Caco-2 (cell line): Measurements from ENCODE around the gene RNPS1. TPM values are rescaled to one million over a fixed set of nuclear protein-coding genes. Genes with fewer than 3 reads are reported as not detected.

Experiments used
- BruUV-seq: library from RNA; stranded (reverse); fragments of 400-500 nt; replicated peaks from 2 replicates; lab custom pipeline; 2021; lab: Mats Ljungman, UMichigan
- CTCF ChIA-PET: fragments of 300-600 bp; sonication (Branson Sonifier 250); formaldehyde crosslinking; loops from one replicate; lab custom pipeline; 2022; ENCODE audit warnings: antibody characterized with exemption; lab: Charles Lee
- POLR2A ChIA-PET: fragments of 300-600 bp; sonication (Branson Sonifier 250); formaldehyde crosslinking; loops from one replicate; lab custom pipeline; 2022; ENCODE audit warnings: antibody characterized with exemption; lab: Charles Lee
- DNase-seq, 2 experiments: peaks; one replicate each; pipeline versions ENCODE4 v3.0.0 to v3.0.0-alpha.2; 2020 to 2022
- H3K27me3 ChIP-seq: replicated peaks from 2 replicates; pipeline ENCODE4 v1.6.0; 2011; ENCODE audit warnings: low read length; ENCODE audit not compliant: control insufficient read depth, insufficient read depth
- H3K36me3 ChIP-seq: 2 replicates; pipeline ENCODE4 v1.5.1; 2011; ENCODE audit warnings: low read length; ENCODE audit not compliant: control insufficient read depth, insufficient read depth
- H3K4me1 ChIP-seq: fragments of 250-450 bp; sonication (Bioruptor Pico); 2 replicates; pipeline ENCODE4 v1.5.1; 2020; ENCODE audit warnings: mild to moderate bottlenecking
- H3K4me3 ChIP-seq: 2 replicates; pipeline ENCODE4 v1.5.1; 2011; ENCODE audit warnings: low read depth, mild to moderate bottlenecking, control low read depth, low read length
- H3K9me3 ChIP-seq: fragments of 250-450 bp; sonication (Bioruptor Pico); 2 replicates; pipeline ENCODE4 v1.5.1; 2020; ENCODE audit warnings: mild to moderate bottlenecking, moderate library complexity
- H3K27ac Mint-ChIP-seq: one replicate; pipeline ENCODE4 v1.8.0; 2022; ENCODE audit warnings: mixed read lengths; ENCODE audit not compliant: unreplicated experiment
- H3K27me3 Mint-ChIP-seq: one replicate; pipeline ENCODE4 v1.8.0; 2022; ENCODE audit warnings: mixed read lengths; ENCODE audit not compliant: insufficient read depth, unreplicated experiment
- H3K36me3 Mint-ChIP-seq: one replicate; pipeline ENCODE4 v1.8.0; 2022; ENCODE audit warnings: mild to moderate bottlenecking, mixed read lengths; ENCODE audit not compliant: insufficient read depth, unreplicated experiment
- H3K4me1 Mint-ChIP-seq: one replicate; pipeline ENCODE4 v1.8.0; 2022; ENCODE audit warnings: low read depth, mixed read lengths; ENCODE audit not compliant: unreplicated experiment
- H3K4me3 Mint-ChIP-seq: one replicate; pipeline ENCODE4 v1.8.0; 2022; ENCODE audit warnings: mild to moderate bottlenecking, moderate library complexity, mixed read lengths; ENCODE audit not compliant: unreplicated experiment
- H3K9me3 Mint-ChIP-seq: one replicate; pipeline ENCODE4 v1.8.0; 2022; ENCODE audit warnings: mixed read lengths; ENCODE audit not compliant: unreplicated experiment
- CTCF ChIP-seq, 2 experiments: fragments of 200-600 bp in 1 of 2; IDR thresholded peaks; 1 replicate in 1 of 2; 2 replicates in 1 of 2; pipeline versions ENCODE4 v1.5.1 to v1.8.0; 2011 to 2022; ENCODE audit warnings: antibody characterized with exemption in 1 of 2, control low read depth in 1 of 2, inconsistent platforms in 1 of 2, low read depth in 1 of 2, low read length in 1 of 2, mild to moderate bottlenecking in 1 of 2, moderate library complexity in 1 of 2; ENCODE audit not compliant: insufficient read depth in 1 of 2, severe bottlenecking in 1 of 2, unreplicated experiment in 1 of 2
- intact Hi-C: fragments of 100-400 bp; cut with micrococcal nuclease; formaldehyde crosslinking; loops from one replicate; pipeline ENCODE4 v1.10.0; 2022; ENCODE audit not compliant: unreplicated experiment
- total RNA-seq: library from RNA; stranded (reverse); gene quantifications from 2 replicates; pipeline ENCODE4 v1.2.3, GENCODE V29; 2022

The RNPS1 gene
- total RNA-seq, 1 experiment from 2014 or later: 210 TPM

GRCh38 chr16:2235234-2235651 is 32.7 kb downstream of the RNPS1 start:
- Mint-ChIP-seq H3K9me3 (no peaks in the 10 kb centered on the region), H3K27me3 (no peaks in the 10 kb centered on the region), H3K36me3 (peaks cover 49% of the 10 kb centered on the region), H3K27ac (no peak overlapping the region), H3K4me1 (no peaks in the 10 kb centered on the region), H3K4me3 (no peak overlapping the region)
- intact Hi-C loops: no loop called here
- TSS peak; percentile 27 for BruUV-seq
- POLR2A ChIA-PET: interaction anchor here (0.6 kb wide), 1 partner anchor 233 kb away, joined by 9 read pairs; no protein-coding TSS in a partner anchor
- no peak for DNase-seq
- peaks cover 8% of the 10 kb centered on the region; the same call in 1 of the 2 replicates for H3K4me1 ChIP-seq
- H3K4me3 ChIP-seq: no peak overlapping the region
- CTCF ChIA-PET: no interaction called here
- H3K36me3 ChIP-seq: no peaks in the 10 kb centered on the region
- TF ChIP-seq CTCF (IDR thresholded peaks at IDR 0.05; ENCODE audit: insufficient read depth in 1 of 2, low read depth in 1 of 2, low read length in 1 of 2, severe bottlenecking in 1 of 2, unreplicated experiment in 1 of 2): no peak
- no peaks in the 10 kb centered on the region for H3K9me3 ChIP-seq
- H3K27me3 ChIP-seq: no peaks in the 10 kb centered on the region

- no peaks in the 10 kb centered on the region for H3K27me3 Mint-ChIP-seq
- H3K4me1 Mint-ChIP-seq: no peaks in the 10 kb centered on the region
- no peak for DNase-seq
- no peak overlapping the region for H3K4me3 ChIP-seq
- H3K27me3 ChIP-seq: no peaks in the 10 kb centered on the region
- BruUV-seq: no TSS peak
- ChIA-PET POLR2A (no interaction called here), CTCF (no interaction called here)
- no peaks in the 10 kb centered on the region for H3K9me3 Mint-ChIP-seq
- no peak for TF ChIP-seq CTCF (IDR thresholded peaks at IDR 0.05; ENCODE audit: insufficient read depth in 1 of 2, low read depth in 1 of 2, low read length in 1 of 2, severe bottlenecking in 1 of 2, unreplicated experiment in 1 of 2)
- no peaks in the 10 kb centered on the region for H3K36me3 ChIP-seq
- H3K27ac Mint-ChIP-seq: no peak overlapping the region
- intact Hi-C loops: no loop called here
- H3K9me3 ChIP-seq: no peaks in the 10 kb centered on the region
- peaks cover 49% of the 10 kb centered on the region for H3K36me3 Mint-ChIP-seq
- peaks cover 8% of the 10 kb centered on the region; the same call in 1 of the 2 replicates for H3K4me1 ChIP-seq
- no peak overlapping the region for H3K4me3 Mint-ChIP-seq
These were observed 33.1 kb downstream of the RNPS1 start for GRCh38 chr16:2234813-2235170.

GRCh38 chr16:2233872-2234812 is 33.8 kb downstream of the RNPS1 start:
- POLR2A ChIA-PET: no interaction called here
- H3K9me3 Mint-ChIP-seq: no peaks in the 10 kb centered on the region
- H3K36me3 Mint-ChIP-seq: peaks cover 46% of the 10 kb centered on the region
- CTCF ChIA-PET: no interaction called here
- H3K27ac Mint-ChIP-seq: no peak overlapping the region
- no peaks in the 10 kb centered on the region for H3K27me3 Mint-ChIP-seq
- intact Hi-C loops: no loop called here
- H3K27me3 ChIP-seq: no peaks in the 10 kb centered on the region
- no peak for DNase-seq
- no peak for TF ChIP-seq CTCF (IDR thresholded peaks at IDR 0.05; ENCODE audit: insufficient read depth in 1 of 2, low read depth in 1 of 2, low read length in 1 of 2, severe bottlenecking in 1 of 2, unreplicated experiment in 1 of 2)
- H3K36me3 ChIP-seq: no peaks in the 10 kb centered on the region
- H3K4me1 ChIP-seq: peaks cover 8% of the 10 kb centered on the region; the same call in 1 of the 2 replicates
- H3K4me3 Mint-ChIP-seq: no peak overlapping the region
- H3K4me3 ChIP-seq: no peak overlapping the region
- H3K4me1 Mint-ChIP-seq: no peaks in the 10 kb centered on the region
- no TSS peak for BruUV-seq
- H3K9me3 ChIP-seq: no peaks in the 10 kb centered on the region
